GM10248 (cell line): ENCODE data around the gene KATNB1.
"Not testable (repeated sequence)": the region's sequence is repeated elsewhere in the genome, so short reads cannot be mapped to it uniquely, and the experiment has no call there.

Experiments used
- CTCF ChIA-PET: fragments of 300-600 bp; sonication (Branson Sonifier 250); formaldehyde crosslinking; extraction: SDS; loops from one replicate; lab custom pipeline; 2021; ENCODE audit warnings: antibody characterized with exemption; lab: Yijun Ruan, JAX
- POLR2A ChIA-PET: fragments of 350-650 bp; sonication (Branson Sonifier 250); formaldehyde crosslinking; extraction: SDS; loops from one replicate; lab custom pipeline; 2020; ENCODE audit warnings: antibody characterized with exemption; lab: Yijun Ruan, JAX
- DNase-seq: peaks from one replicate; pipeline ENCODE4 v3.0.0; 2012; ENCODE audit errors: extremely low spot score
- TF ChIP-seq, protein P1 (sequence below): IDR thresholded peaks from 2 replicates; pipeline ENCODE4 v1.5.1; 2012; ENCODE audit warnings: mild to moderate bottlenecking, low read depth; ENCODE audit errors: extremely low read depth, missing control alignments, control extremely low read depth

KATNB1 gene

DNA sequence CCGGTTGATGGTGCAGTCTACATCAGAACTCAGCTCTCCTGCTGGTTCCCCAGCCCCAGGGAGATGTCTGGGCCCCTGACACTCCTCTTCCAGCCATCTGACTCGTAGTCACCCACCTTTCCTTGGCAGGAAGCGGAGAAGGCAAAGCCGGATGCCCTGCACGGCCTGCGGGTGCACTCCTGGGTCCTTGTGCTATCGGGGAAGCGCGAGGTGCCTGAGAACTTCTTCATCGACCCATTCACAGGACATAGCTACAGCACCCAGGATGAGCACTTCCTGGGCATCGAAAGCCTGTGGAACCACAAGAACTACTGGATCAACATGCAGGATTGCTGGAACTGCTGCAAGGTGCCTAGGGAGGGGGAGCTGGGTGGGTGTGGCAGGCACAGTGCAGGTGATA, 28.2 kb upstream of the KATNB1 start:
- ChIA-PET POLR2A (no interaction called here), CTCF (interaction anchor here (1.3 kb wide), 1 partner anchor 59 kb away, joined by 3 read pairs; no protein-coding TSS in a partner anchor)
- TF ChIP-seq, protein P1, sequence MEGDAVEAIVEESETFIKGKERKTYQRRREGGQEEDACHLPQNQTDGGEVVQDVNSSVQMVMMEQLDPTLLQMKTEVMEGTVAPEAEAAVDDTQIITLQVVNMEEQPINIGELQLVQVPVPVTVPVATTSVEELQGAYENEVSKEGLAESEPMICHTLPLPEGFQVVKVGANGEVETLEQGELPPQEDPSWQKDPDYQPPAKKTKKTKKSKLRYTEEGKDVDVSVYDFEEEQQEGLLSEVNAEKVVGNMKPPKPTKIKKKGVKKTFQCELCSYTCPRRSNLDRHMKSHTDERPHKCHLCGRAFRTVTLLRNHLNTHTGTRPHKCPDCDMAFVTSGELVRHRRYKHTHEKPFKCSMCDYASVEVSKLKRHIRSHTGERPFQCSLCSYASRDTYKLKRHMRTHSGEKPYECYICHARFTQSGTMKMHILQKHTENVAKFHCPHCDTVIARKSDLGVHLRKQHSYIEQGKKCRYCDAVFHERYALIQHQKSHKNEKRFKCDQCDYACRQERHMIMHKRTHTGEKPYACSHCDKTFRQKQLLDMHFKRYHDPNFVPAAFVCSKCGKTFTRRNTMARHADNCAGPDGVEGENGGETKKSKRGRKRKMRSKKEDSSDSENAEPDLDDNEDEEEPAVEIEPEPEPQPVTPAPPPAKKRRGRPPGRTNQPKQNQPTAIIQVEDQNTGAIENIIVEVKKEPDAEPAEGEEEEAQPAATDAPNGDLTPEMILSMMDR = no peak
- no peak for DNase-seq

DNA sequence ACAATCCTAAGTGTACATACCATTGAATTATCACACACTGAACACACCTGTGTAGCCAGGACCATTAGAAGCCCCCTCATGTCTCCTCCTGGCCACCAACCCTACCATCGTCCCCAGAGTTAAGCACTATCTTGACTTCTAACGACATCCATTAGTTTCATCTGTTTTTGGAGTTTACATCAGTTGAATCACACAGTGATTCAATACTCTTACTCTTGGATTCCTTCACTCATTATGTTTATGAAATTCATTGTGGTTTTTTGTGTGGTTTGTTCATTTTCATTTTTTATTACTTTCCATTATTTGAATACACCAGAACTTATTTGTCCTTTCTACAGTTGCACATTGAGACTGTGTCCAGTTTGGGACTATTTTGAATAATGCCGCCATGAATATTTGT, 27.4 kb upstream of the KATNB1 start:
- no peak for DNase-seq
- TF ChIP-seq, protein P1 = no peak
- CTCF ChIA-PET = no interaction called here
- POLR2A ChIA-PET = no interaction called here

DNA sequence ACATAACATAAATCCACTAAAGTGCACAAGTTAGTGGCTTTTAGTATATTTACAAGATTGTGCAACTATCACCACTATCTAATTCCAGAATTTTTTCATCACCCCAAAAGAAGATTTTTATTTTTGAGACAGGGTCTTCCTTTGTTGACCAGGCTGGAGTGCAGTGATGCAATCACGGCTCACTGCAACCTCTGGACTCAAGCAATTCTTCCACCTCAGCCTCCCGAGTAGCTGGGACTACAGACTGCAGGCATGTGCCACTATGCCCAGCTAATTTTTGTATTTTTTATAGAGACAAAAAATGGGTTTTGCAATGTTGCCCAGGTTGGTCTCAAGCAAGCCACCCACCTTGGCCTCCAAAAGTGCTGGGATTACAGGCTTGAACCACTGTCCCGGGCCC, 25.9 kb upstream of the KATNB1 start:
- DNase-seq = no peak
- POLR2A ChIA-PET = no interaction called here
- TF ChIP-seq, protein P1 = no peak
- CTCF ChIA-PET = no interaction called here

DNA sequence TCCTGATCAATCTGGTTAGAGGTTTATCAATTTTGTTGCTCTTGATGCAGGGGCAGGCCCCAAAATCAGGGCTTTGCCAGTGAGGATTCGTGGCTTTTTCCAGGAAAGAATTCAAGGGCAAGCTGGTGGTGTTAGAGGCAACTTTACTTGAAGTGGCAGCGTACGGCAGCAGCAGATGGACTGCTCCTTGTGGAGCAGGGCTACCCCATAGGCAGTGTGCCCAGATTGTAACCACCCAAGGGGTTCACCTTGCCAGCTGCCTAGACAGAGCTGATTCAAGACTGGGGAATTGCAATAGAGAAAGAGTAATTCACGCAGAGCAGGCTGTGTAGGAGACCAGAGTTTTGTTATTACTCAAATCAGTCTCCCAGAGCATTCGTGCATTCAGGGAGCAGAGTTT, 24.2 kb upstream of the KATNB1 start:
- no peak for DNase-seq
- TF ChIP-seq, protein P1 = no peak
- CTCF ChIA-PET = interaction anchor here (1.0 to 1.5 kb wide), 4 partner anchors 9 to 135 kb away, joined by 3 to 4 read pairs (median 3); no protein-coding TSS in a partner anchor
- POLR2A ChIA-PET = no interaction called here

DNA sequence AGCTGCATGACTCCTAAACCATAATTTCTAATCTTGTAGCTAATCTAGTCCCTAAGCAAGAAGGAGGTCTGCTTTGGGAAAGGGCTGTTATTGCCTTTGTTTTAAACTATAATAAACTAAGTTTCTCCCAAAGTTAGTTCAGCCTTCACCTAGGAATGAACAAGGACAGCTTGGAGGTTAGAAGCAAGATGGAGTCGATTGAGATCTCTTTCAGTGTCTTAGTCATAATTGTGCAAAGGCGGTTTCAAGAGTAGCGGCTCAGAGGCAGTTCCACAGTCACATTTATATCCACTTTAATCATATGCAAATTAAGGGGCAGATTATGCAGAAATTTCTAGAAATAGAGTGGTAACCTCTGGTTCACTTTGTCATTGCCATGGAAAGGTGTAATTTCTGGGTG, 23.6 kb upstream of the KATNB1 start:
- POLR2A ChIA-PET = no interaction called here
- DNase-seq = no peak
- TF ChIP-seq, protein P1 = no peak
- CTCF ChIA-PET = interaction anchor here (0.9 to 1.5 kb wide), 5 partner anchors 9 to 136 kb away, joined by 3 to 4 read pairs (median 3); no protein-coding TSS in a partner anchor

DNA sequence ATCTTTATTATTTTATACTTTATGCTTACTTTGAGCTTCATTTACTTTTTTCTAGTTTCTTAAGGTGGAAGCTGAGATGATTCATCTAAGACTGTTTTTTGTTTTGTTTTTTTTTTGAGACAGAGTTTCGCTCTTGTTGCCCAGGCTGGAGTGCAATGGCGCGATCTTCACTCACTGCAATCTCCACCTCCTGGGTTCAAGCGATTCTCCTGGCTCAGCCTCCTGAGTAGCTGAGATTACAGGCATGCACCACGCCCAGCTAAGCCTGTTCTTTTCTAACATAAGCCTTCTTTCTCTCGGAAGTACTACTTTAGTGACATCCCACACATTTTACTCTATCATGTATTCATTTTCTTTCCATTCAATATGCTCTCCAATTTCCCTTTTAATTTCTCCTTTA, 23.0 kb upstream of the KATNB1 start:
- DNase-seq, POLR2A ChIA-PET: not testable (repeated sequence)
- CTCF ChIA-PET = interaction anchor here (0.9 to 1.5 kb wide), 3 partner anchors 9 to 23 kb away, joined by 3 to 4 read pairs (median 3); no protein-coding TSS in a partner anchor

DNA sequence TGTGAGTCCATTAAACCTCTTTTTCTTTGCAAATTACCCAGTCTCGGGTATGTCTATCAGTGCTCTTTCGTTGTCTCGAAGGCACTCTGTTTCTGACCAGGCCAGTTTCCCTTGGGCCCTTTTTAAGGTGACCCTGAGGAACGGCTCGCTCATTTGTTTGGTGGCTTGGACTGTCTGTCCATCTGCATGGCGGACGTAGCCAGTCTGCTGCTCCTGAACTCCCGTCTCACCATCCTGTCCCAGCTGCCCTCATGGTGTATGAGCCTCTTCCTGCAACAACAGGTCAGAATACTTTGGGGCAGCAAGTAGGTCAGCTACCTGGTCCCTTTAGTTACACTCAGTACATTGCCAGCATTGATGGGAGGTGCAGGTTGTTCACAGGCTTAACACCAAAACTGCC, 22.0 kb upstream of the KATNB1 start:
- no peak for DNase-seq
- TF ChIP-seq, protein P1 = no peak
- CTCF ChIA-PET = interaction anchor here (1.5 kb wide), 1 partner anchor 29 kb away, joined by 3 read pairs; no protein-coding TSS in a partner anchor
- POLR2A ChIA-PET = no interaction called here
